Activated gamma-delta T cell treated with Interleukin-2 at 50 U/mL for 16 hours (primary cell): ENCODE data around the gene RABGGTB.
A peak's percentile ranks its signal among the peaks of the same experiment; 100 is the strongest.
"Not testable (repeated sequence)": the region's sequence is repeated elsewhere in the genome, so short reads cannot be mapped to it uniquely, and the experiment has no call there.

ENCODE experiments used
- DNase-seq: peaks from one replicate; pipeline ENCODE4 v3.0.0-alpha.2; 2020

The RABGGTB gene

GRCh38 chr1:75785983-75786853, at the start of gene RABGGTB:
Gene RABGGTB (plus strand): TSS chr1:75786256. CDS start chr1:75786272, 16 bp downstream.
- peak; percentile 92 for DNase-seq

GRCh38 chr1:75742047-75742625, 43.9 kb upstream of the RABGGTB start:
- no peak for DNase-seq

GRCh38 chr1:75745276-75745675, 40.8 kb upstream of the RABGGTB start:
- DNase-seq = no peak

GRCh38 chr1:75757210-75757609, 28.8 kb upstream of the RABGGTB start:
- not testable (repeated sequence) for DNase-seq

GRCh38 chr1:75758543-75758942, 27.5 kb upstream of the RABGGTB start:
- DNase-seq = not testable (repeated sequence)

GRCh38 chr1:75764057-75764655, 21.9 kb upstream of the RABGGTB start:
- no peak for DNase-seq

- no peak for DNase-seq
These were observed 20.2 kb upstream of the RABGGTB start for GRCh38 chr1:75765697-75766355.

- no peak for DNase-seq
These were observed 18.0 kb upstream of the RABGGTB start for GRCh38 chr1:75768016-75768415.

GRCh38 chr1:75770761-75771160, 15.3 kb upstream of the RABGGTB start:
- DNase-seq = no peak

GRCh38 chr1:75771978-75772377, 14.1 kb upstream of the RABGGTB start:
- DNase-seq = no peak

GRCh38 chr1:75777812-75778211, 8.2 kb upstream of the RABGGTB start:
- DNase-seq = not testable (repeated sequence)

- not testable (repeated sequence) for DNase-seq
These were observed 7.4 kb upstream of the RABGGTB start for GRCh38 chr1:75778694-75779093.

GRCh38 chr1:75780183-75780582, 5.9 kb upstream of the RABGGTB start:
- DNase-seq = not testable (repeated sequence)

- DNase-seq = not testable (repeated sequence)
These were observed 2.1 kb upstream of the RABGGTB start for GRCh38 chr1:75783920-75784319.

- DNase-seq = no peak
These were observed 605 bp upstream of the RABGGTB start for GRCh38 chr1:75785320-75785982.

- DNase-seq = no peak
These were observed 941 bp downstream of the RABGGTB start for GRCh38 chr1:75786901-75787493.

GRCh38 chr1:75787524-75787923, 1.5 kb downstream of the RABGGTB start:
- DNase-seq = no peak

GRCh38 chr1:75789988-75790387, 3.9 kb downstream of the RABGGTB start:
- no peak for DNase-seq

GRCh38 chr1:75791022-75791421, 5.0 kb downstream of the RABGGTB start:
- DNase-seq = no peak

GRCh38 chr1:75792091-75792490, 6.0 kb downstream of the RABGGTB start:
- no peak for DNase-seq

- no peak for DNase-seq
These were observed 8.3 kb downstream of the RABGGTB start for GRCh38 chr1:75794382-75794781.

GRCh38 chr1:75795703-75796193, 9.7 kb downstream of the RABGGTB start:
- DNase-seq = no peak
